ENCODE measurements around the gene DOK3.
"Not testable (repeated sequence)": the region's sequence is repeated elsewhere in the genome, so short reads cannot be mapped to it uniquely, and the experiment has no call there.

The DOK3 gene

DNA sequence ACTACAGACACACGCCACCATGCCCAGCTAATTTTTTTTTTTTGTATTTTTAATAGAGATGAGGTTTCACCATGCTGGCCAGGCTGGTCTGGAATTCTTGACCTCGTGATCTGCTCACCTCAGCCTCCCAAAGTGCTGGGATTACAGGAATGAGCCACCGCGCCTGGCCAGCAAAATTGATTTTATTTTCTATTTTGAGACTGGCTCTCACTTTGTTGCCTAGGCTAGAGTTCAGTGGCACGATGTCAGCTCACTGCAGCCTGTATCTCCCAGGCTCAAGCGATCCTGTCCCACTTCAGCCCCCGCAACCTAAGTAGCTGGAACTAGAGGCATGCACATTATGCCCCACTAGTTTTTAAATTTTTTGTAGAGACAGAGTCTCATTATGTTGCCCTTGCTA, 24.8 kb upstream of the DOK3 start:
- not testable (repeated sequence) for DNase-seq

DNA sequence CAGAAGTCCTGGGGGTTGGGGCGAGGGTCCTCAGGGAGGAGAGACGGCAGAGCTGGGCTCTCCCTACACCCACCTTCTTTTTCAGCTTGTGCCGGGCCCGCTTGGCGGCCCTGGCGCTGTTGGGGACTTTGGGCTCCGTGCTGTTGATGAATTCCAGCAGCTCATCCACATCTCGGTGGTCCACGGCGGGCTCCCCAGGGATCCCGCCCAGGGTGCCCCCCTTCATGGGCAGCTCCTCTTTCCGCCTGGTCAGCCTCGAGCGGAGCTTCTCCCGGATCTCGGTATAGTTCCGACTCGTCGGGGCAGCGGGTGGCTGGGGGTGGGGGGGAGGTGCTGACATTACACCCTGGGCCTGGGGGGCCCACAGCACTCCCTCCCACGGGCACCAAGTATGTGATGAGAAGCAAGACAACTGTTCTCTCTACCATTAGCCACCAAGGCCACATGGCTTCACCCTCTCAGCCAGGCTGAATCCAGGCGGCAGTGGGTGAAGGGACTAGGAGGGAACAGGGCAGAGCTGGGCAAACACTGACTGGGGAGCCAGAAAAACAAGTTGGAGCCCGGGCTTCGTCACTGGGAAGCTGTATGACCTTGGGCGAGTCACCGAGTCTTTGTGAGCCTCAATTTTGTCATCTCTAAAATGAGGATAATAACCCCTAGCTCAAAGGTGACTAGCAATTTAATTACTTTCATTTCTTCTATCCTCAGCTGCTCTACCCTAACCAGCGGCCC, 21.7 kb upstream of the DOK3 start:
- no peak for DNase-seq

DNA sequence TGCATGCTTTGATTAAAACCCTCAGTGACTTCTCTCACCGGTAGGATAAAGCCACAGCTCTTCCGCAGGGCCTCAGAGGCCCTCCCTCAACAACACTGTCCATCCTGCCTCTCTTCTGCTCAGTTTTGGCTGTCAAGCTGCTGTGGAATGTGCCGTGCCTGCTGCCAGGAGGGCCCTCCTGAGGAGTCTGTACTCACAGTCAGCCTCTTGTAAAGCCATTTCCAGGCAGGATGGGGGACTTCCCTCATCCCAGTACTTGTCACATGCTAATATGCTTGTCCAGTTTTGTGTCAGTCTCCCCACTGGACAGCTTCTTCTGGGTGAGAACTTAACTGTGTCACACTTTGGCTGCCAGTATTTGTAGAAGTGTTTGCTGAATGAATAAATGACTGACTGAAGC, 21.0 kb upstream of the DOK3 start:
- no peak for DNase-seq

DNA sequence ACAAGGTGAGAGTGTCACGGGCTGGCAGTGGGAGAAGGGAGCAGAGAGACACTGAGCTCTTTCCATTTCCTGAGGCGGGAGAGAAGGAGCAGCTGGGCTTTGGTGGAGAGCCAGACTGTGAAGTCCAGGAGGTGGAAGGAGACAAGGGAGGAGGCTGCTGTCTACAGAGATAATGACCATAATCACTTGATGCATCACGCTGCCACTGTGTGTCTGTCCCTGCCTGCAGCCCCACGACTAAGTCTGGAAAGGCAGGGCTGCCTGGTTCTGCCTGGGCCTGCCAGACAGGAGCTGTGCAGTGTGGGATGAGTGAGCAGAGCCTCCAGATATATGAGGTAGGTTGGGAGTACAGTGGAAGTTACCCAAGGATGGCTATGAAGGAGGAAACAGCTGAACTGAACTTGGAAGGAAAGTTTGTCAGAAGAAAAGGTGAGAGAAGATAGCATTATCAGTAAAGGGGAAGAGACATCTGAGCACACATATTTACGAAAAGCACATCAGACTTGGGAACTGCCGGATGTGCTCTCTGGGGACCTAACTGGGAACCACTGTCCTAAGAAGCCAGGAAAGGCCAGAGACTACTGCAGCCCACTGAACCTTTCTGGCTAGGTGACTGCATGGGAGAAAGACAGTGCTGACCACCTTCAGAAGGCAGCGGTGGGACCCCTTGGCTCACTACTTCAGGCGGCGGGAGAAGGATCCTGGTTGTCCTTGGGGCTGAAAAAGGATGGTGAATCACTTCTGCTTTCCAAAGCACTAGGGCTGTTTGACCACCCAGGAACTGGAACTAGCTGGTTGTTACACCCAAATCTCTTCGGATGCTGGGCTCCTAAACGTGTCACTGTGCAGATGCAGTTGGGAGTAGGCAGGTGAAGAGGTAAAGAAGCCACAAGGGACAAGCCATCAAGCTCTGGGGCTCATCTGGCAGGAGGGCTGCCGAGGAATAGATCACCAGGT, 19.9 kb upstream of the DOK3 start:
- DNase-seq, result no peak

DNA sequence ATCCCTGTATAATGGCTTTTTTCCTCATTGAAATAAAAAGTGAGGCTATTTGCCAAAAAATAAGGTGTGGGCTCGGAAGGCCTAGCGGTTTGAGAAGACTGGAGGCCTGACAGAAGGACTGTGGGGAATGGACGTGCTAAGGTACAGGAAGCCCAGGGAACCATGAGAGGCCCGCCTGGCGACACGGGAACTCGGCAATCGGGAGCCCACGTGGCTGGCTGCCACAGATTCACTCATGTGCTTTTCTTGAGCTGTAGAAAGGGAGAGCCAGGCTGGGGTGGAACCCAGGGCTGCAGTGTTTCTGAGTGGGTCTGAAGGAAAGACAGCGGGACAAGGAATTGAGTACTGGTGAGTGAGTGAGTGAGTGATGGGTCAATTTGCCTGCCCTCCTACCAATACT, 19.0 kb upstream of the DOK3 start:
- DNase-seq, result no peak

DNA sequence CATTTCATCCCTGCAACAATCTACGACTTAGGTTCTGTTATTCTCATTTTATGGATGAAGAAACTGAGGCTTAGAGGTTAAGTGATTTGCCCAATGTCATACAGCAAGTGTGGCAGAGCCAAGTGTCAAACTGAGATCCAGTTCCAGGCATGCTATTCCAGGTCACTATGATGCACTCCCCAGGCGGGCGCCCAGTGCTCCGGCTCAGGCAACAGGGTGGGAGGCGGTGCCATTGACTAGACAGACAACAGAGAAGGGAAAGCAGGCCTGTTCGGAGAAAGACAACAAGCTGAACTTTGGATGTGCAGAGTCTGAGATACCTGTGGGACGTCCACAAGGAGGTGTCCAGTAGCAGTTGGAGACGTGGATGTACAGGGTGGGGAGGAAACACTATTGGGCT, 18.0 kb upstream of the DOK3 start:
- no peak for DNase-seq

DNA sequence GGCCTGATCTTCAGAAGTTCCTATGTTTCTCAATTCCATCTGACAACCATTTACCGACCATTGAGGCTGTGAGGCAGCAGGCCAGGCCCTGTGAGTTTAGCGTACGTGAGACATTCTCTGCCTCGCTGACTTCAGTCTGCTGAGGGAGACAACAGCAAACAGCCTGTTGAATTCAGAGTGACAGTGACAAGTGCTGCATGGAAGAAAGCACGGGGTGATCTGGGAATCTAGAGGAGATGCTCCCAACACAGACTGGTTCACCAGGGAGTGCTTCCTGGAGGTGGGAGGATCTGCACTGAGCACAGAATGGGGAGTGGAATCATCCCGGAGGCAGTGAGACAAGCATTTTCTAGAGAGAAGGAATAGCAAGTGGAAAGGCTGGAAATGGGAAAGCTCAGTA, 17.2 kb upstream of the DOK3 start:
- DNase-seq, result no peak

DNA sequence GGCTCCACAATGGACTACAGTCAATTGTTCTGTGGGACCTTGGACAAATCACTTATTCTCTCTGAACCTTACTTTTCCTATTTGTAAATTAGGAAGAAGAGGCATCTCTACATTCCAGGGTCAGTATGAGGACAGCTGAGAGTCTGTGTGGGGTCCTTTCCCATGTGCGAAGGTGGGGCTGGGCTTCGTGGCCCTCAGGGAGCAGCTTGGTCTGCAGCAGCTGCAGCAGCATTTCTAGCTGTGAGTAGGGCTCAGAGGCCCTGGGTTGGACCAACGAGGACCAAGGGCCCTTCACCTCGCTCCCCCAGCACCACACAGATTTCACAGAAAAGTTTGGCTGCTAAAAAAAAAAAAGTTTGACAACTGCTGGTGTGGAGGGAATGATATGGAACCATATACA, 16.6 kb upstream of the DOK3 start:
- no peak for DNase-seq

DNA sequence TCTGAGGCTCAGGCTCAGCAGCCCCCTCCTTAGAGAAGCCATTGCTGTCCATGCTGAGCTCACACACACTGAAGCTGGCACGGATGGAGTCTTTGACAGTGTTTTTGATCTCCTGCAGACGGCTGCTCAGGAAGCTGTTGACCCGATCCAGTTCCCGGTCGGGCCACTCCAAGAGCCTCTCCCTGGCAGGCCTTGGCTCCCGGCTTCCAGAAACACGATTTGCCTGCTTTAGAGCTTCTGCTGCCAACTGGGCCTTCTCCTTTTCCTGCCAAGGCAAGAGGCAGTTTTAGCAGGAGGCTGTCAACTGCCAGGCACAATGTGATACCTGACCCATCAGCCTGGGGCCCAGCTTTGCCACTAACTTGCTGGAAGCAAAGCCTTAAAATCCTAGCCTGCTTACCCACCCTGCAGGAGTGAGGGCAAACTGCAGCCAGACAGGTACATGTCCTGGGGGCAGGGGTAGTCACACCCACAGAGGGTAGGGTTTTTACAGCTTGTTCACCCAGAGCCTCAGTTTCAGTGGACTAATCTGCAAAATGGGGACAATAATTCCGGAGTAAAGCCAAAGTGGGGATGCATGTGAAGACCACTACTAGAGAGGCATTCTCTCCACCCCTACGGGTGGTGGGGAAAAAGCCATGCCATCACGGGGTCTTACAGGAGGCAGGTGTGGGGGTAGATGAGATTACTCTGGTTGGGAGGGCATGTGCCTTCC, 15.5 kb upstream of the DOK3 start:
- DNase-seq, result no peak

DNA sequence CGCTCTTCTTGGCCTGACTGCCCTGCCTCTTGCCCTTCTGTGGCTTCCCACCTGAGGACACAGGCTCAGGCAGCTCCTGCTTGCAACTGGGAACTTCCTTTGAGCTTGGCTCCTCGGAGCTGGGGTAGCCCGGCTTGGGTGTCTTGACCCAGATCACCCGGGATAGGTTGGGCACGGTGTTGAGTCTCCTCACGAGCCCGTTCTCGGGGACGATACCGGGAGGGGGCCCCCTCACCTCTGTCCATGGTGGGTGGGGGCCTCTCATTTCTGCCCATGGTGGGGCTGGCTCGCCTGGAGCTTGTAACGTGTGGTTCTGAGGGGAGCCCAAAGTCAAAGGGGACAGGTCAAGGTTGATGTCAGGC, 14.9 kb upstream of the DOK3 start:
- DNase-seq, result no peak

DNA sequence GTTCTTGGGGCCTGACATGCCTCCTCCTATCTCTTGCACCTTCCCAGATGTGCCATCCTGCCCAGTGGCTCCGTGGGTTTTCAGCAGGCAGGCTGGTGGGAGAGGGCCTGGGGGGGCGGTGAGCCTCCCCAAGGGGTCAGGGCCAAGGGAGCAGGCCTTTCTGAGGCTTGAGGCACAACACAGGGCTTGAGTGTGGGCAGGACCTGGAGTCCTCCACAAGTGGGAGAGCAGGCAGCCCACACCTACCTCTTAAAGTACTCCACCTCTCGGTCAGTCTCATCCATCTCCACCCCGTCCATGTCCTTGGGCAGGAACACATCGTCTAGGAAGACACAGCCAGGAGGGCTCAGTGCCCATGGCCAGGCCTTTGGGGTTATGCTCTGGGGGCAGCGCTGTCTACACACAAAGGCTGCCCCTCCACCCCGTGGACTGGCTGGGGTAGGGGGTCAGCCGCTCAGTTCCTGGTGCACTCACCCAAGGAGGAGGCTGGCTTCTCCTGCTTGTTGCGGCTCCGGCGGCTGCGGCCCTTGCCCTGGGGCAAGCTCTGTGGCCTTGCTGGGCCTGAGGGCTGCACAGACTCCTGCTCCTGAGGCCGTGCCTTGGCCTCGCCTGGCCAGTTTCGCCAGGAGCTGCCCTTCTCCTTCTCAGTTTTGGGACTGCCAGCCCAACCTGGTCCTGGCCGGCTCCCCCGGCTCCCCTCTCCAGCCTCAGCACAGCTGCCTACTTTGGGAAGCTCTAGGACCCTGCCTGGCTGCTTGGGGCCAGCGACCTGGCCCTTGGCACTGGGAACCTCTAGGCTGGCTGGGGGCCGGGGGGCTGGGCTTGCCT, 14.3 kb upstream of the DOK3 start:
- DNase-seq, result no peak

DNA sequence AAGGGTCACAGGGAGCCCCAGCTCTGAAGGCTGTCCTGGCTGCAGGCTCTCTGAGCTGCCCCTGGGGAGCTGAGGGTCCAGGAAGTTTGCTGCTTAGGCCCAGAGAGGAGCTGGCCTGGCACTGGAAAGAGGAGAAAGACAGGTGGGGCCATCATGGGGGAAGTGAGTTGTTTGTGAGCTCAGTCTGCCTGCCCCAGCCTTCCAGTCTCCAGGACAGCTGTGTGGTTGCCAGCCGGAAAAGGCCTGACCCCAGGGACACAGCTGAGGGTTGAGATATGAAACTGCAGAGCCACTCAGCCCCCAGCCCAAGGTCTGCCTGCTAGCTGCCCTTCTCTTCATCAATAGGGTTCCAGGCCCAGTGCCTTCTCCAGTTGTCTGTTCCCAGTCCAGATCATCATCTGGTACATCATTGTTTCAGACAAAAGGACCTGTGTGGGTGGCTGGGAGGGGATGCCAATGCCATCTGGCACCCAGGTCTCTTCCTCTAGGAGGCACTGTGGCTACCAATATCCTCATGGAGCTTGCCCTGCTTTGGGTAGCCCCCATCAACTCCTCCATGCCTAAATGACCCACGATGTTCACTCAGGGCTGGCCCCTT, 11.4 kb upstream of the DOK3 start:
- DNase-seq, result no peak

DNA sequence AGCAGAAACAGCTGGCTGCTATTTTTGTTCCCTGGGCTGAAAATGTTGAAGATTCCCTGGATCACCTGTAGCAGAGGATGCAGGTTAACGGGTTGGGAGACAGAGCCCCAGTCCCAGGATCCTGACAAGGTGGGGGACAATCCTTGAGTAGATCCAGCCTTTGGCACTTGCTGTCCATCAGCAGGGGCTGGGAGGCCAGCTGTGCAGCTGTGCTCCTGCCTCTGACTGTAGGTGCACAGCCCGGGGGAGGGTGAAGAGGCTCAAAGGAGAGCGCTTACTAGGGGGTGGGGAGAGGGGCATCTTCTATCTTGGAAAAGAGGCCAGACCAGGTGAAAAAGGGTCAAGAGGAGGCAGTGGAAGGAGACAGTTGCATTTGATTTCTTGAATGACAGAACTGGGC, 10.6 kb upstream of the DOK3 start:
- no peak for DNase-seq

DNA sequence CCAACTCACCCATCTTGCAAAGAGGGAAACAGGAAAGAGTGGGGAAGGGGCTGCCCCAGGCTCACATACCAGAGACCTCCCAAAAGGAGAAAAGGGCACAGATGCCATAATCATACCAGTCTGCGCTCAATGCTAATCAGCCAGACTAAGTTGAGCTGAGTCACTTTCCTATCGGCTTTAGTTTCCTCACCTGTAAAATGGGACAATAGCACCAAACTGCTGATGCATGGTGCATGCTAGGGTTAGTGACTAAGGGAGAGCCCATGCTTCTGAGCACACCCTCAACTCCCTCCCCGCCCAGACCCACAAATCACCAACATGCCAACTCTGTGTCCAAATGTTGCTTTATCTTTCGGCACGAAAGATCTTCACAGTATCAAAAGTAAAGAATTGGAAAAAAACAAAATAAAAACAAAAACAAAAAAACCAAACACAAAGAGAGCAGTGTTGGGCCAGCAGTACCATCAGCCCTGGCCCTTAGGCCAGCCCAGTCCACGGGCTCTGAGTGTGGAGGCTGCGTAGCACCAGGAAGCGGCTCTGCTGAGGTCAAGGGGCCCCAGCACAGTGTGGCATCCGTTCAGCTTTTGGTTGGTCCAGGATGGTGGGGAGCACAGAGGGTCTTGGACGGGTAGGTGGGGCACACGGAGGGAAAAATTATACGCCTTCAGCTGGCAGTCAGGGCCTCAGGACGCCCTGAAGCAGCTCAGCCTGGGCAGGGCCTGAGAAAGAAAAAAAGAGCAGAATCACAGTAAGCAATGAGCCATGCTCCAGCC, 10.0 kb upstream of the DOK3 start:
- no peak for DNase-seq

DNA sequence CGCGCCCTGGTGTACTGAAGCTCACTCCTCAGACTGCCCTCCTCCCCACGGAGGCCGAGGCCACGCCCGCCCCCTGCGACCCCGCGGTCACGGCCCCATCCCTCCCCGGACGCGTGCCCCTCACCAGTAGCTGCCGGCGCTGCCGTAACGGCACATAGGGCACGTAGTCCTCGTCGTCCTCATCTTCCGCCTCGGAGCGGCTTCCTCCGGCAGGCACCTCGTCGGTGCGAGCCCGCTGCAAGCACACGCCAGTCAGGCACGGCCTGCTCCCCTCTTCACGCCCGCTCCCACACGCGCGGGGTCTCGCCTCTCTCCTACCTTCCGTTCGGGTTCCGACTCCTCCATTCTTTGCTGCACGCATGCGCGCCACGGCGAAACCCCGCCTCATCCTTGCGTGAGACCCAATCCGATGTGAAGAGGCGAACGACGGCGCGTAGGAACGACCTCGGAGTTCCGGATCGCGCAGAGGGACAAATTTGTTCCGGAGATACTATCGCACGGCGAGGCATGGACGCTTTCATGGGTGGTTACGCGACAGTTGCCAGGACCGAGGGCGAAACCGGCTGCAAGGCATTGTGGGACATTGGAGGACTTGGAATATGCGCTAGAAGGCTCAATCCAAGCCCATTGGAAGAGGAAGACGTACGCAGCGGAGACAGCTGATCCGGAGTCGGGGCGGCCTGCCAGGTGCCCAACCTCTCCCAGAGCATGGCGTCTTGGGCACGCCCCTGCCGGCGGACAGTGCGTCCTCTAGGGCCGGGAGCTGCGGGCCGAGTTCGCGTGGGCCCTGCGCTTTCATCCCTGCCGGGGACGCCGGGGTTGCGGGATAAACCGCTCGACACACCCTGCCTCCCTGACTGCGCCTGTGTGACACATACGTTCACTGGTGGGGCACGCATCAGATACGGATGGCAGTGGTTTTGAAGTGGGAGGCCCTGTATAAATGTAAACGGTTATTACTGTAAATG, 7.3 kb upstream of the DOK3 start, which contains the start of gene DDX41:
TSS of gene DDX41 (minus strand) at position 361 of the 968 bp plus-strand sequence. CDS start at position 345, 16 bp downstream.
- DNase-seq, result peak; percentile 99

DNA sequence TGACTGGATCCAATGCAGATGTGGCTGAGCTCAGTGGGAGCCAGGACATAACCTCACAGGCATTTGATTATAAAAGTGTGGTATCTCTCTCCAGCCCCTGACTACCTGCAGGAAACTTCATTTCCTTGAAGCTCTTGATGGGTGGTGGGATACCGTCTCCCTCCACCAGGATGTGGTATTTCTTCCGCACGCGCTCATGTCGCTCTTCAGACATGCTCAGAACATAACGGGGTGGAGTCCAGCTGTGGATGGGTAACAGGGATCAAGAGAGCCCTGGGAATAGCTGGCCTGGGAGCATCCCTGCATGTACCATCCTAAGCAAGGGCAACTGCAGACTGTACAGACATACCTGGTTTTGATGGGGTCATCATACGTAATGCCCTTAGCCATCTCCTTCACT, 6.0 kb upstream of the DOK3 start:
- DNase-seq, result no peak

DNA sequence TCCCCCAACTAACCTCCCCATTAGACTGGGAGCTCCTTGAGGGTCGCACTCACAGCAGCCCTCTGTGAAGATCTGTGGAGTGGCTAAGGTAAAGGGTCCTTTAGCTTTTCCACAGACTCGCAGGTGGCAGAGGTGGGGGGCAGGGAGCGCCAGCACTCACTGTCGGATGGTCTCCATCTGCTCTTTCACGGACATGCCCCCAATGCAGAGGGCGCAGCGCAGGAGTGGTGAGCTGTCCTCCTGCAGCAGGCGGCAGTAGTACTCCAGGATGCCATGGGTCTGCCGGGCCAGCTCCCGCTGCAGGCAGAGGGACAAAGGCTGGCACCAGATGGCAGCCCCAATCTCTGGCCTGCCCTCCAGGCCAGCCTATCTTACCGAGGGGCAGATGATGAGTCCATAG, 4.9 kb upstream of the DOK3 start:
- DNase-seq, result no peak

DNA sequence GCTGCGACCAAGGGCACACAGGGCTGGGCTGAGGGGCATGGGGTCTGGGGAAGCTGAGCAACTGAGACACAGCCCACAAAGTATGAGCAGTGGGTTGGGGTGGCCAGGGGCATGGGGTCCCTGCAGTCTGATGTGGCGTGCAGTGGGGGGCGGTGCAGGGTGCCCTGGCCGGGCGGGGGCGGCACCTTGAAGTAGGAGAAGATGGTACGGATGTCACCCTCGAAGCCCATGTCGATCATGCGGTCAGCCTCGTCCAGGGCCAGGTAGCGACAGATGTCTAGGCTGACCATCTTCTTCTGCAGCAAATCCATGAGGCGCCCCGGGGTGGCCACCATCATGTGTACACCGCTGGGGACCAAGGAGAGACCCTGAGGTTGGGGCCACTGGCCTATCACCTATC, 3.9 kb upstream of the DOK3 start:
- DNase-seq, result no peak

DNA sequence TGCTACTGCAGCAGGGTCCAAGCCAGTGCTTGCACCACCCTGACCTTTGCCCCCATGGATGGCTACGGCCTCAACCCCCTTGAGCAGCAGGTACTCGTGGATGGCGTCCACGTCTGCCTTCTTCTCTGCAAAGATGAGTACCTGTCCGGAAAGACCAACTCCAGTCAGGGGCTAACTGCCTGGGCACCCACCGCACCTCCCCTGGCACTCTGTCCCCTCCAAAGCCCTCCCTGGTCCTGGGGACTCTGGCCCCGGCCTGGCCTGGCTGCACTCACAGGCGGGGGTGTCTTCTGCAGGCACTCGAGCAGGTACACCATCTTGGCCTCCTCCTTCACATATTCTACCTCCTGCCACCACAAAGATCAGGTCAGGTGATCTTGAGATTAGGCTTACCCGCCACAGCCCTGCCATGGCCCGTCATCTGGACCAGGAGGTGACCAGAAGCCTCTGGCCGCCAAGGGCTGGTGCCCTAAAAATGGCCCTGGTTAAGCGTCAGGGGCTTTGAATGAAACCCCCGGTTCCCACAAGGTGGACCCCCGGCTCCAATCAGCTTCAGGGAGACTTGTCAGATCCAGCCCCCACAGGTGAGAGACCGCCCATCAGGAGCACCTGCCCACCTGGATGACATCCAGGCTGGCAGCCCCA, 3.2 kb upstream of the DOK3 start:
- no peak for DNase-seq
